ENCODE measurements around the gene MAGEF1. TPM values are rescaled to one million over a fixed set of nuclear protein-coding genes. Genes with fewer than 3 reads are reported as not detected.

The MAGEF1 gene
- total and polyA plus RNA-seq, 2 of the 8 experiments (the other 6 are each of a cell fraction or from before 2014, with no cell fraction given) = 26.5 to 56.7 TPM

- Histone ChIP-seq H3K79me1 (ENCODE audit: low read depth, low read length) (peaks cover 2% of the 10 kb centered on the region; the same call in 1 of the 2 replicates), H3K27ac (ENCODE audit: low read depth, low read length) (no peak overlapping the region), H3K56ac (replicated peaks; ENCODE audit: insufficient read length, low read depth, low read length) (no peak overlapping the region), H3K9ac (replicated peaks in 1 of 4; ENCODE audit: extremely low read depth in 1 of 4, low read depth in 3 of 4, low read length in 3 of 4) (no peak overlapping the region), H3K4ac (replicated peaks; ENCODE audit: insufficient read length, low read depth, low read length) (no peak overlapping the region), H3K23ac (ENCODE audit: insufficient read length) (no peak overlapping the region), H3K9me3 (ENCODE audit: insufficient read depth in 2 of 2, low read depth in 1 of 2, low read length in 1 of 2) (no peaks in the 10 kb centered on the region; a peak in 1 of 4 replicates), H3K79me2 (ENCODE audit: control insufficient read depth in 1 of 2, insufficient read depth in 2 of 2, low read length in 2 of 2) (peaks cover 3 to 24% of the 10 kb centered on the region in 2 experiments; a peak in 2 of 4 replicates), H4K8ac (ENCODE audit: extremely low read depth, insufficient read depth, low read length) (no peak overlapping the region), H4K5ac (ENCODE audit: insufficient read length, low read depth, low read length) (no peak overlapping the region), H2BK20ac (ENCODE audit: low read length) (no peak overlapping the region), H3K4me3 (ENCODE audit: extremely low read depth in 1 of 4, insufficient read depth in 2 of 4, low read depth in 3 of 4, low read length in 4 of 4) (no peak overlapping the region), H3K4me1 (replicated peaks in 1 of 4; ENCODE audit: control insufficient read depth in 3 of 4, insufficient read depth in 4 of 4, low read length in 3 of 4) (peaks cover 9 to 21% (median 13%) of the 10 kb centered on the region in 4 experiments), H4K20me1 (replicated peaks in 1 of 2; ENCODE audit: control insufficient read depth in 1 of 2, insufficient read depth in 2 of 2, low read length in 2 of 2) (no peaks in the 10 kb centered on the region), H2BK15ac (ENCODE audit: low read length) (no peak overlapping the region), H3K14ac (ENCODE audit: insufficient read length) (no peak overlapping the region), H2BK120ac (replicated peaks; ENCODE audit: low read depth, low read length) (no peak overlapping the region), H3K18ac (ENCODE audit: extremely low read depth, low read length) (no peak overlapping the region), H2AK5ac (ENCODE audit: low read depth, low read length) (no peak overlapping the region), H3K4me2 (ENCODE audit: insufficient read depth in 1 of 2, low read depth in 2 of 2, low read length in 2 of 2) (no peak overlapping the region), H2BK12ac (ENCODE audit: low read depth, low read length) (no peak overlapping the region), H3K36me3 (ENCODE audit: control insufficient read depth in 2 of 4, insufficient read depth in 4 of 4, low read length in 3 of 4) (no peaks in the 10 kb centered on the region), H3K27me3 (replicated peaks in 1 of 4; ENCODE audit: control insufficient read depth in 3 of 4, extremely low read depth in 1 of 4, insufficient read depth in 3 of 4, low read length in 3 of 4) (no peaks in the 10 kb centered on the region), H2AFZ (ENCODE audit: low read length) (no peak overlapping the region), H3K23me2 (ENCODE audit: low read depth, low read length) (peaks cover 15% of the 10 kb centered on the region), H2BK5ac (ENCODE audit: low read depth, low read length) (no peak overlapping the region), H4K91ac (replicated peaks; ENCODE audit: insufficient read length, low read length) (no peak overlapping the region)
- TF ChIP-seq POLR2AphosphoS5 (IDR thresholded peaks at IDR 0.05; ENCODE audit: low read depth, low read length) = no peak
- TF ChIP-seq E2F6 (IDR thresholded peaks at IDR 0.05) = no peak
- TF ChIP-seq CBX5 (IDR thresholded peaks at IDR 0.05; ENCODE audit: low read depth, low read length) = no peak
- no peak for TF ChIP-seq BRCA1 (IDR thresholded peaks at IDR 0.05; ENCODE audit: low read depth, low read length)
- TF ChIP-seq RNF2 (IDR thresholded peaks at IDR 0.05; ENCODE audit: borderline replicate concordance, low read depth, low read length, missing control alignments, poor library complexity, severe bottlenecking) = no peak
- ChIA-PET CTCF (ENCODE audit: partially characterized antibody) (interaction anchor here (0.8 to 3.0 kb wide), 5 partner anchors 13 to 152 kb away, joined by 3 to 11 read pairs (median 3); partner anchors contain the start of gene EPHB3), POLR2A (ENCODE audit: partially characterized antibody) (interaction anchor here (0.6 to 1.0 kb wide), 2 partner anchors 43 to 55 kb away, joined by 3 read pairs; no protein-coding TSS in a partner anchor)
- 93% methylated on average over 2 of the region's 2 CpGs; no CpG with 5 or more reads in 1 of the 2 experiments for WGBS, 2 experiments (ENCODE audit: extremely low coverage in 1 of 2, insufficient coverage in 1 of 2, insufficient read length in 1 of 2, insufficient replicate concordance in 2 of 2, low coverage in 1 of 2, low lambda C conversion rate in 2 of 2, missing lambda C conversion rate in 1 of 2)
- FAIRE-seq (no peak), DNase-seq (ENCODE audit: low read depth in 1 of 2, low spot score in 2 of 2) (no peak)
Measured at GRCh38 chr3:184713521-184713920, 1.7 kb upstream of the MAGEF1 start.
